HPDE6-E6E7 (cell line): ENCODE measurements around the gene PRAC1.

Experiments
- DNase-seq: peaks from one replicate; pipeline ENCODE4 v3.0.0; 2011; ENCODE audit warnings: missing footprints; ENCODE audit errors: extremely low spot score

PRAC1 gene

DNA sequence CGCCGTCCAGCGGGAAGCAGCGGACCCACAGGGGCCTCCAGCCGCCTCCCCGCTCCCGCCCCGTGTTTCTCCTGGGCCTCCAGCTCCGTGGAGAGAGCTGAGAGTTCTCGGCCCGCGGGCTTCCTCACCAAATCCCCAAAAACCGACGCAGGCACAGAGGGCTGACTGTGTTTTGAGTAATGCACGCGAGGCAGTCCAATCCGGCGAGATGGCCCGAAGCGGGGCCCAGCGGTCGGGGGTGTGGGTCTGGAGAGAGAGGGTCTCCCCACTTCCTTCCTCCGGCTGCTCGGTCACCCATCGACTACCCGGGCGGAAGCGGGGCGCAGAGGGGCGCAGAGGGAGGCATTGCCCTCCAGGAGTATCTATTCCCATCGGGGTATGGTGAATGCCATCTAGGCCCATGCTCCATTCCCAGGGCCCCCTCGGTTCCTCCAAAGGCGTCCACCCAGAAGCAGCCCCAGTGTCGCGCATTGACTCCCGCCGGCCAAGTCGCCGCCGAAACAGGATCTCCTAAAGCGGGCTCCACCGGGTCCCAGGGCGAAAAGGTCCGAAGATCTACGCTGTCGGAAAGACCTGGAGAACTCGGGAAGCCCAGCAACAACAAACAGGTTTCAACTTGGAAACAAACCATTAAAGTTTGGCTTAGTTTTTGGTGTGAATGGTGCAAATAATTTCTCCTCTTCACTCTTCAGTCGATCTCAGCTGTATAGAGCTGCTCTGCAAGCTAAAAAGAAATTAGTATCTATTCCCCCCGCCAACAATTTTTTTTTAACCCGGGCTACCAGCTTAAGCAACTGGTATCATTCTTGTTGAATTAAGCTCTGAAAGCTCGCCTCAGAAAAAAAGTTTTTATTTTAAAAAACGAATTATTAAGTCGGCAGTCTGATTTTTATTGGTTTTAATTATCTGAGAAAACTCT lies 25.4 kb upstream of the PRAC1 start:
- no peak for DNase-seq

DNA sequence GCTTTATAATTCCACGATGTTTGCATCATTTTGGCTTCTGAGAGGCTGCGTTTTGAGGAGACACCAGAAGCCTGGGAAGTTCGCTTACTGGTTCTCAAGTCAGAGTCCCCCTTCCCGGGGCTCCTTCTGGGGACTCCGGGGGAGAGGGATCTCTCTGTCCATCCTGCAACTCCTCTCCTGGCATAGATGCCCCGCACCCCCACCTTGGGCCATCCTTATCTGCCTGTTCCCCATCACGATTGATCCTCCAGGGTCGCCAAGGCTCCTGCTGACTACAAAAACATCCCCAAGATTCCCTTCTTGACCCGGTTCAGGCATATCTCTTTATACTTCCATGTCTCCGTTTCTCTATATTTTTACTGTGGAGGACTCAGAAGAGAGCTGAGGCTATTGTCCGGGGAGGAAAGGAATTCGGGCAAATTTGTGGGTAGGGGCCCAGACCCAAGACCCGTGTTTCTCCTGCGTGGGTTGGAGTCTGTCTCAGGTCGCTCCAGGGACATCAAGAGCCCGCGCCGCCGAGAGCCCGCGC lies 24.7 kb upstream of the PRAC1 start:
- no peak for DNase-seq

DNA sequence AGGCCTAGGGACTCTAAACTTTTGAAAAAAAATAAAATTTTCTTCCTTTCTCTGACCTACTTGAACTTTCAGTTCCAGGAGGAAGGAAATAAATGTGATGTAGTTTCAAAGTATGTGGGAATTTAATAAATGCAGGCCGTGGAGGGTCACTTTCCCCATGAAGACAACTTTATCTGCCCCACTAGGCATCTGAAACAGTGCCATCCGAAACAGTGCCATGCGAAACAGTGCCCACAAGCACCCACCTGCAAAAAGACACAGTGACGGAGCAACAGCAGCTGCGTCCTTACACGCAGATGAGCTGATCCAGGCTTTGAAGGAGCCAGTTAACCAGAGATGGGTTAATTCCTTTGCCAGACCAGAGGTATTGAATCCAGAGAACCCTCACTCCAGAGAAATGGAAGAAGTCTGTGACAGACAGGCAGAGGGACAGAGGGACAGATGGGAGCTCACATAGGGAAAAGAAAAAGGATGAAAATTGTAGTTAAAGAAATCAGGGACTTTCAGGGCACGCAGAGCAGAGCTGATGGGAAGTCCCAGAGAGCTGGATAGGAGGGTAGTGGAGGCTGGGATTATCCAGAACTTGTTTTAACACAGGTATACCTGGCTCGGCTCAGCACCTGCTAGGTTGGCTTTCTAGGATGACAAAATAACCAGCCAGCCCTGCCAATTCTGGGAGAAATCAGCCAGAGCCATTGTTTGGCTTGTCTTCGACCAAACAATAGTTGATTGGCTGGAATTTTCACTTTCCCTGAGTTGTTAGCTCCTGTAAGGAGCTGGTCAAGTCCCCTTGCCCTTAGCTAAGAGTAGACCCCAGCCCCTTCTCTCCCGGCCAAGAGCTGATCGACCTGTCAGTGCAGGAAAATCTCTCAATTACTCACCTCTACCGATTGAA lies 23.3 kb upstream of the PRAC1 start:
- DNase-seq: no peak

DNA sequence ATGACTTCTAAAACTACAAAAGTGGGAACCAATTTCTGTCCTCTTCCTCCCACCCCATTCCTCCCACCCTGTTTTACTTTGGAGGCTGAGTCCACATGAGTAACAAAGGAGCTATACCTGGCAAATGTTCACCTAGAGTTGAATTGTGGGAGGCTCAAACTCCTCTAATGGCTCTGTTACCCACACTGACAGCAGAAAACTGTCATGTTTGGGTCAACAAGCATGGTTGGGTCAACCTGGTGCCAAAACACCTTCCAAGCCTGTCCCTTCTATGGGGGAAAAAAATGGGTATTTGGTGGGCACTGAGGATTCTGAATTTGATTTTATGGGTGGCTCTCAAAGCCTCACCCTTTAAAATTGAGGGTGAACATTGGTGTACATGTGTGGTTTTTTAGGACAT lies 18.2 kb upstream of the PRAC1 start:
- DNase-seq: no peak

DNA sequence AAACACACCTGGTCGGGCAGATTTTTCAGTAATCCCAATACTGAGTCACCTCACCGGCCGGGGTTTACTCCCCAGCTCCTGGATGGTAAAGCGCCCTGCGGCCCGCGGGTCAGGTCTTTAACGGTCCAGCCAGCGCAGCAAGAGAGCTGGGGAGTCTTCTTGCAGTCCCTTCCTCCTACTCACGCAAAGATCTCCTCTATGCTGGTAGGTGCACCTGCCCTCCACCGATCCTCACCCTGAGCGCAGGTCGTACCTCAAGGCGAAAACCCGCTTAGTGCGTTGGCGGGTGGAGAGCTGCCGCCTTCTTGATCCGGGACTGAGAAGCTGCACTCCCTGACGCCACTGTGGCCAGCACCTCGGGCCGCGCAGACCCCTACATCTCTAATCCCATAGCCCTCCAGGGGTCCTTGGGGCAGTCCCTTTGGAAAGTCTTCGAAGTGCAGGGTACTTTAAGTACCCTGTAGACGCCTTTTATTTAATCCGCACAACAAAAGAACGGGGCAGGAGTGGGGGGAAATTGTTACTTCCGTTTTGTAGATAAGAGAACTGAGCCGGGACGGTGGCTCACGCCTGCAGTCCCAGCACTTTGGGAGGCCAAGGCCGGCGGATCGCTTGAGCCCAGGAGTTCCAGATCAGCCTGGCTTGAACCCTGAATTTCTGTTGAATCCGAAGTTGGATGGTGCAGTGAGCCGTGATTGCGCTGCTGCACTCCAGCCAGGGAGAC lies 16.6 kb upstream of the PRAC1 start:
- DNase-seq: no peak

DNA sequence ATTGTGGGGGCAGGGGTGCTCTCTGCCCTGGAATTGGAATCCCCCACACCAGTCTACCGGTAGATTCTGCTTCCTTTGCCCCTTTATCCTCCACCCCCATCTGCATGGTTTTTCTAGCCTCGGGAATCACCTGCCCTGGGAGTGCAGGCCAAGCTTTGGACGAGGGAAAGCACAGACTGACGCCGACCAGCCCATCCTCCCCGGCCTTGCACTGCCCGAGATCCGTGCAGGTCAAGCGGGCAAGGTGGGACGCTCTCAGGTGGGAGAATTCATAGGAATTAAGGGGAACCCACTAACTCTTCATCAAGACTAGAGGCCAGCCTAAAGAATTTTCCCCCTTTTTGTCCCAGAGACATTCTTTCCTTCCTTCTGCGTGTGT lies 16.1 kb upstream of the PRAC1 start:
- no peak for DNase-seq

DNA sequence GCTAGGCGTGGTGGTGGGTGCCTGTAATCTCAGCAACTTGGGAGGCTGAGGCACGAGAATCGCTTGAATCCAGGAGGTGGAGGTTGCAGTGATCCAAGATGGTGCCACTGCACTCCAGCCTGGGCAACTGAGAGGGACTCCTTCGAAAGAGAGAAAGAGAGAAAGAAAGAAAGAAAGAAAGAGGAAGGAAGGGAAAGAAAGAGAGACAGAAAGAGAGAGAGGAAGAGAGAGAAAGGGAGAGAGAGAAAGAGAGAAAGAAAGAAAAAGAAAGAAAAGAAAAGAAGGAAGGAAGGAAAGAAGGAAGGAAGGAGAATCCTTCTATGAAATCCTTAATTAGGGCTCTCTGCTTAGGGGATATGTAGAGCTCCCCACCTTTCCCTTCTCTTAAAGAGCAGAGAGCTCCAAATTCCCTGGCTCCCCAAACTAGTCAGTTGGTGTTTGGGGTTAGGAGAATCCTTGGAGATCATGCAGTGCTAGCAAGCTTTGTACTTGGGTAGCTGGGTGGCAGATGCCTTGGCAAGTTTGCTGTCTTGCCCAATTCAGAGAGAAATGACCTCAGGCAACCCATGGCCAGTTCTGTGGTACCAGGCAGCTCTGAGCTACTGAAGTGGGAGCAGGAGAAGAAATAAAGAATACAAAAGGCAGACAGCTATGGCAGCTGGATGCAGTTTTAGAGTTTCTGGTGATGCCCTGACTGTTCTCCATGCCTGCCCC lies 15.2 kb upstream of the PRAC1 start:
- DNase-seq: no peak

DNA sequence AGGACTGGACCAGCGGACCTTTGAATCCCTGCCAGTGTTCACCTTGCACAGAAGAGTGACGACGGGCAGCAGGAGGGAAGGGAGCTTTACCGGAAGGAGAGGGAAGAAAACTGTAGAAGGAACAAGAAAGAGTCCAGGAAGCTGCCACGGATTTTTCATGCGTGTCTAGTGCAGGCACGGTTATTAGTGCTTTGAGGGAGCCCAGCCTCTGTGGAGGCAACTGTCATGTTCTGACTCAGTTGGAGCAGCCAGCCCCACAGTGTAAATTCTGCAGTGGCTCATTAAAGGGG lies 12.7 kb upstream of the PRAC1 start:
- no peak for DNase-seq

DNA sequence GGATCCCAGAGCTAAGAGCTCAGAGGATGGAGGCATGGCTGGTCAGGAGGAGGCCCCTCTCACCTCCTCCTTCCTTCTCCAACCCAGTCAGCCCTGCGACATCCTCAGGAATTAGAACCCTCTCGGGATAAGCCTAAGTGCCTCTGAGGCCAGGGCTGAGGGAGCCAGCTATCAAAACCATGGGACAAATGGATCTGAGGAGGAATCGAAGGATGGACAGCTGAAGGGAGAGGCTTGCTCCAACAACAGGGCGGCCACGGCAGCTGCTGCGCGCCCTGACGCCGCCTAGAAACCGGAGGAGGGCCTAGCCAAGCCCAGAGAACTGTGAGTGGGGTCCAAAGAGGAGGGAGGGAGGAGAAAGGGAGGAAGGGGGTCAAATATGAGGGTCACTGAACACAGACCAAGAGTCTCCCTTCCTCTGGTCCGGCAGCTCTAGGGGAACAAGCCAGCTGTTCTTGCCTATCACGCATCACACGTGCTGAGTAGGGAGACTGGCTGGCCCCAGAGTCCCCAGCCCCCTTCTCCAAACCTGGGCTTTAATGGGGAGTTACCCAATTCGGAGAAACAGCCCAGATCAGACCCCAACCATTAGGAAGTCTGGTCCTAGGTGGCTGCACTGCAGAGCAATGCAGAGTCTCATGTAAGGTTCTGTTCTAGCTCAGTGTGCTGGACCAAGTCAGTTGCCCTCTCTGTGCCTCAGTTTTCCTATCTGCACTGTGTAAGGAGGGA lies 12.2 kb upstream of the PRAC1 start:
- no peak for DNase-seq

DNA sequence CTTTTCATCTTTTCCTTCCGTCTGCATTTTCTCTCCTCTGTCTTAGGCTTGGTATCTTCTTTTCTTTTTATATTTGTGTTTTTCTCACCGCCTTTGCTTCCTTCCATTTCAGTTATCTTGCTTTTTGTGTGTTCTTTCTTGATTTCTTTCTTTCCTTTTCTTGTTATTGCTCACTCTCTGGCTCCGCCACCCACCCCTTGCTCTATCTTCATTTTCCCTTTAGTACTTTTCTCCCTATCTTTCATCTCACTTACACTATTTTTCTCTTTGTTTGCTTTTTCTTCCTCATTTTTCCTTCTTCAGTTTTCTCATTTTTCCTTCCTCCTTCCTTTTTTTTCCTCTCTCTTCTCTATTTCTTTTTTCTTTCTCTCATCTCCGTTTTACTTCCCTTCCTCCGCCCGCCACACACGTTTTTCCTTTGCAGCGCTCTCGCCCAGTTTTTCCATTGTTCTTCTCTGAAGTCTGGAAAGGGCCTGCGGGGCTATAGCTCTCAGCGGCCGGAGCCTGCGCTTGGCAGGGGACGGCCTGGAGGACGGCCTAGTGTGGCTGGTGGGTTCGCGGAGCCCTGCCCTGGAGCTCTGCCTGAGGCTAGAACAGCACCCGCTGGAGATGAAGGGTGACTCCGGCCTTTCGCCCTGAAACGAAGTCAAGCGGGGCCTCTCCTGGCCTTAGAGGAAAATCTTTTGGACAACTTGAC lies 11.5 kb upstream of the PRAC1 start:
- DNase-seq: no peak

DNA sequence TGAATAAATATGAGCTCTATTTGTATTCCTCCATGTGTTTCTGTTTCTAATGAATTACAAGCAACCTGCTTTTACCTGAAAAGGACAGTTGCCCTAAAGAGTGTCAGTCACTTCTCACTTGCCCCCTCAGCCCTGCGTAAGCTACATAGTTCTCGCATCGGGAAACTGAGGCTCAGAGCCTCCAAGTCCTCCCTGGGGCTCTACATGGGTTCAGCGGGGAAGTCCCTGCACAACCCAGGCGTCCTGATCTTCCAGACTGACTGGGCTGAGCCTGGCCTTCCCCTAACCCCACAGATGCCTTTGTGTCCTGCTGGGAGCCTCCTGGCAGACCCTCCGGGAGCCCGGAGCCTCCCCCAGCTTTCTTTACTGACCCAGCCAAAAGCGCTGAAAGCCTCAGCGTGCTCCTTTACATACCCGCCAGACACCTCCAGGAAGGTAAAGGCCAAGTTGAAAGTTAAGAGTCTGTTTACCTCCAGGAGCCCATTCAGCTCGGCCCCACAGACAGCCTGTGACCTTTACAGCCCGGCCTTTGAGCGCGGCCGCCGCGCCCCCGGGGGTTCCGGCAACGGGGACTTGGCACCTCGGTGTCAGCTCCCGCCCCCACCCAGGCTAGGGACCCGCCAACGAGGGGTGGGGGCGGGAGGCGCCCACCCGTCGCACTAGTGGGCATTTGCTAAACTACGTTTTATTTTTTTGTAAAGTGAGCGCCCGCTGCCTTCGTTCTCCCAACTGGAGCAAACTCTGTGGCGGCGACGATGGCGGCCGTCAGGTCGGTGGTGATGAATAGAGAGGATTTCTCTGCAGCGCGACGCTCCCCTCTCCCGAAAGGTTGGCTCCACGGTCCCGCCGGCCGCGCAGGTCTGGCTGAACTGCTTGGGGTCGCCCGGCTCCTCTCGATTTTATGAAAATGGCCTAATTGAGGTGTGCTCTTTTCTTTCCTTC lies 10.6 kb upstream of the PRAC1 start:
- DNase-seq: no peak

DNA sequence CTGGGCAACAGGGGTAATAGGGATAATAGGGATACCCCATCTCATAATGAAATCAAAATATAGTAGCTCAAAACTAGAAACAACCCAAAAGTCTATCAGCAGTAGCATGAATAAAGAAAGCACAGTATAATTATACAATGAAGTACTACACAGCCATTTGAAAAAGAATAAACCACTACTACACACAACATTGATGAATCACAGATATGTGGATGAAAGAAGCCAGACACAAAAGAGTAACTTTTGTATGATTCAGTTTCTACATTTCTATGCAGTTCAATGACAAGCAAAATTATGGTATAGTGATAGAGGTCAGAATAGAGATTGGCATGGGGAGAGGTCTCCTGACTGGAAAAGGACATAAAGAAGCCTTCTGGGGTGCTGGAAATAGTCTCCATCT lies 9.0 kb upstream of the PRAC1 start:
- DNase-seq: no peak

DNA sequence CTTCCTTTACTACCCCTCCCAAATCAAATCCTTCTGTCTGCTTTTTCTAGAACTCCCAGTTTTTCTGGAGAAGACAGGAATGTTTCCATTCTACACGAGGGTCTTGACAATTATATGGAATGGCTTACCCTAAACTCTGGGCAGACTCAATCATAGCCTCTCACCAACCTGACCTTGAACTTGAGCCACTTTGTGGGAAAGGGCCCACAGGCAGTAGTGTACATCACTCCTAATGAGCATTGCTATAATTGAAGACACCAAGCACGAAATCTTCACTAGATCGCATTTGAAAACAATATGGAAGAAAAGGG lies 7.9 kb upstream of the PRAC1 start:
- DNase-seq: no peak

DNA sequence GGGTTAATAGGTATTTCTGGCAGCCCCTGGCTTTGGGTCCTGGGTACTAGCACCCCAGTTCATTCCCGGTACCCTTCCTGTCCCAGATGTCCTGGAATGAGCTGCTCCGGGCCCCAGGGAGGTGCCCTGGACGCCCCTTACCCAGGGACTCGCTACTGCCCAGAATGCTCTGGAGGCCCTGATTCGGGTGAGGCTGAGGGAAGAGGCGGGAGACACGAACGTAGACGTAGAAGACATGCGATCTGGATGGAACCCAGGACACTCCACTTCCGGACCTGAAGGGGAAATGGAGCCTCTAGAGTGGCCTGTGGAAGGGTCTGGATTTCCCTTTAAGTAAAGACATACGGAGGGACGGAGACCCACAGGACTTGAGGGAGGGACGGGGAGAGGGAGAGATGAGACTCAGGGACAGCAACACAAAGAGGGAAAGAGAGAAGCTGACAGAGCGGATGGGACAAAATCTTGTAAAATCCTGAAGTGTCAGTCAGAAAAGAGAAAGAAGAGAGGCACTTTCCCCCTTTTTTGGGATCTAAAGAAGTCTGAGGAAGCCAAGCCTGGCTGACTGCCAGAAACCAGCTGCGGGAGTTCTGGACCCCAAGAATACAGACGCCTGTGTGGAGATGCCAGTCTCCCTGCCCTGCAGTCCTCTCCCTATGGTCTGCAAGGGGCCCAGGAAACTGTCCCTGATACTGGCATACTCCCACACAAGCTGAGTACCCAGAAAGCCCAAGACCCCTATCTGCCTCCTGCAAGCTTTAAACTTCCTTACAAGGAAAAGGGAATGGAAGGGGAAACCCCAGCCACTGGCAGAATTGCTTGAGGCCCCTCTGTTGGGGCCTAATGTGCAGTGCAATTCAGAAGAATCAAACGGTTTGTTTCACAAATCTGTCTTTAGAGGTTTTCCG lies 7.3 kb upstream of the PRAC1 start:
- no peak for DNase-seq

DNA sequence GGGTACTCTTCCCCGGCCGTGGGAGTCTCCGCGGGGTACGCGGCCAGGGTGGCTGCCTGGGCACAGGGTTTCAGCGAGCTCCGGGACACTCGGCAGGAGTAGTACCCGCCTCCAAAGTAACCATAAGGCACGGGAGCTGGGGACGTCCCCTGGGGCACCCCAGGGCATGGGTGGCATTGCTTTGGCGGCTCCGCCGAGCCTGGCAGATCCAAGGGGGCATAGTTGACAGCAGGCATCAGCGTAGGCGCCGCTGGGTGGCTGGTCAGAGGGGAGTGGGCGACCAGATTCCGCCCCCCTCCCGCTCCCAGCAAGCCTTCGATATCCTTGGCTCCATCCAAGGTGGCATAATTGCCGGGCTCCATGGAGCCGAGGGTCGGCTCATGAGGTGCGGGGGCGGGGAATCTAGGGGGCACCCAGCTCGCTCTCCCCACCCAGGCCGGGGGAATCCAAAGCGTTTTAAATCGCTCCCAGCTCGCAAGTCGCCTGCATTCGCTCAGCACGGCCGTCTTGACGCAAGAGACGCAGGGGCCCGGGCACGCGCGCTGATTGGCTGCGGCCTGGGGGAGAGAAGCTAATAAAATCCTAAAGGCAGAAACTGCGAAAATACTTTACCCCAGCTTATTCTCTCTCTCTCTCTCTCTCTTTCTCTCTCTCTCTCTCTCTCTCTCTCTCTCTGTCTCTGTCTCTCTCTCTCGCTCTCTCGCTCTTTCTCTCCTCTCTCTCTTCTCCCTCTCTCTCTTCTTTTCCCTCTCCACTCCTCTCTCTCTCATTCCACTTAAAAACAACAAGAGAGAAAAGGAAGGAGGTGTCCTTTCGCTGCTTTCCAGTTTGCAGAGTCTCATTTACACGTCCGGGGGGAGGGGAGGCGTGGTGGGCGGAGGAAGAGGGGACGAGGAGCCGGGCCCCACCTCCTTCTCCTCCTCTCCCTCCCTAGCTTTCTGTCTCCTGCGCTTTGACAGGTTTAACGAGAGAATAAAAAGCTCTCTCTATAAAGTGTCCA lies 6.2 kb upstream of the PRAC1 start, which contains the start of gene HOXB13:
TSS of gene HOXB13 (minus strand) at position 519 of the 1,000 bp plus-strand sequence. CDS start at position 362, 157 bp downstream.
- DNase-seq: no peak

DNA sequence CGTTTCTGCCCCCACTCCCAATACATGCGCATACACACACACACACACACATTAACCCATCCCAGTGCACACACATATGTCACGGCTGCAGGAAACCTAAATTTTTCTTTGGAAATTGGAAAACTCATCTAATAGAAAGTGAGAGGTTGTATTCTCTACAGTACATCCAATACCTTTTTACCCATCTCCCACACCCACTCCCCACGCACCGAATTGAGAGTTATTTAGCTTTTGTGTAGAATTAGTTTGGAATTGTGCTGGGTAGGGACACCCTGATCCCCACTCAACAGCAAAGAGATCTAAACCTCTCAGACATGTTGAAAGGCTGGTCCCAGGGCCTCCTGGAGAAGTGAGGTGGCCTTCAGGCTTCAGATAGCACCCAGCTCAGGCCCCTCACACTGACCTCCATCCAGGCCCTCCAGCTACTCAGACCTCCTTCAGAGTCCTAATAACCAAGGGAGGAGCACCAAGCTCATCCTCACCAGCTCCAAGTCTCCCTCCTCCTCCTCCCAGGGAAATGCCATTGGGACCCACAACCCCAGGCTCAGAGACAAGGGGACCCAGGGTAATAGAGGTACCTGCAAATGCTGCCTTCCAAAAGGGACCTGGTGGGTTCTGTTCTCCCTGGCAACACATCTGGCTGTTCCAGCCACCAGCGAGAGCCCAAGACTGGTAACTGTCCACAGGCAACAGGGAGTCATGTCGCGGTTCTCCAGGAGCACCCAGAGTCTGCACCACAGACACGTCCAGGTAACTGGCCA lies 5.3 kb upstream of the PRAC1 start:
- no peak for DNase-seq
